GM21526 (cell line): ENCODE data around the gene AFAP1L1.
"Not testable (repeated sequence)": the region's sequence is repeated elsewhere in the genome, so short reads cannot be mapped to it uniquely, and the experiment has no call there.

Source experiments
- ATAC-seq: cut with Tn5 transposase; IDR thresholded peaks from one replicate; pipeline ENCODE4 v1.9.1; 2021; ENCODE audit warnings: moderate library complexity; ENCODE audit not compliant: unreplicated experiment, low FRiP score

The AFAP1L1 gene

GRCh38 chr5:149260761-149261160, 10.9 kb upstream of the AFAP1L1 start:
- no peak for ATAC-seq

GRCh38 chr5:149261246-149261645, 10.4 kb upstream of the AFAP1L1 start:
- no peak for ATAC-seq

GRCh38 chr5:149262315-149262714, 9.3 kb upstream of the AFAP1L1 start:
- no peak for ATAC-seq

GRCh38 chr5:149264439-149265067, 7.1 kb upstream of the AFAP1L1 start:
- peak; percentile 89 for ATAC-seq

GRCh38 chr5:149265068-149265465, 6.6 kb upstream of the AFAP1L1 start:
- ATAC-seq, result no peak

- ATAC-seq, result no peak
These were observed 6.1 kb upstream of the AFAP1L1 start for GRCh38 chr5:149265597-149265996.

- ATAC-seq, result no peak
These were observed 4.3 kb upstream of the AFAP1L1 start for GRCh38 chr5:149267241-149267973.

GRCh38 chr5:149268928-149269557, 2.6 kb upstream of the AFAP1L1 start:
- ATAC-seq, result peak; percentile 45

GRCh38 chr5:149271195-149271715, 404 bp upstream of the AFAP1L1 start:
- ATAC-seq, result no peak

GRCh38 chr5:149272781-149273180, 1.1 kb downstream of the AFAP1L1 start:
- ATAC-seq, result not testable (repeated sequence)

- ATAC-seq, result no peak
These were observed 1.6 kb downstream of the AFAP1L1 start for GRCh38 chr5:149273237-149273636.

- ATAC-seq, result no peak
These were observed 2.3 kb downstream of the AFAP1L1 start for GRCh38 chr5:149273950-149274349.

- ATAC-seq, result no peak
These were observed 3.3 kb downstream of the AFAP1L1 start for GRCh38 chr5:149274939-149275338.

- no peak for ATAC-seq
These were observed 6.1 kb downstream of the AFAP1L1 start for GRCh38 chr5:149277801-149278200.

GRCh38 chr5:149278451-149279210, 7.0 kb downstream of the AFAP1L1 start:
- no peak for ATAC-seq

GRCh38 chr5:149279661-149280060, 8.0 kb downstream of the AFAP1L1 start:
- no peak for ATAC-seq

GRCh38 chr5:149280124-149280523, 8.5 kb downstream of the AFAP1L1 start:
- ATAC-seq, result no peak

GRCh38 chr5:149280802-149281201, 9.1 kb downstream of the AFAP1L1 start:
- no peak for ATAC-seq

- ATAC-seq, result no peak
These were observed 10.6 kb downstream of the AFAP1L1 start for GRCh38 chr5:149282027-149282965.

- ATAC-seq, result no peak
These were observed 11.3 kb downstream of the AFAP1L1 start for GRCh38 chr5:149282966-149283332.
